SK-N-SH (cell line): ENCODE measurements around the gene MYEOV. TPM values are rescaled to one million over a fixed set of nuclear protein-coding genes. Genes with fewer than 3 reads are reported as not detected.

ENCODE experiments used
- CTCF ChIA-PET: fragments of 300-600, 350-600 bp; formaldehyde crosslinking; extraction: SDS; loops from one replicate; lab custom pipeline; 2021; lab: Yijun Ruan, JAX
- POLR2A ChIA-PET: fragments of 350-600 bp; sonication (Branson Sonifier 250); formaldehyde crosslinking; extraction: SDS; loops from one replicate; lab custom pipeline; 2020; ENCODE audit warnings: antibody characterized with exemption, inconsistent platforms; lab: Yijun Ruan, JAX
- DNase-seq: peaks from one replicate; pipeline ENCODE4 v3.0.0; 2012
- H2AFZ ChIP-seq: fragments of 200-600 bp; sonication (generic); 2 replicates; pipeline ENCODE4 v1.8.1; 2016; ENCODE audit warnings: antibody characterized with exemption, mild to moderate bottlenecking, low read depth
- H3F3A ChIP-seq: fragments of 200-600 bp; sonication (generic); replicated peaks from 2 replicates; pipeline ENCODE3; 2016; ENCODE audit warnings: antibody characterized with exemption, mild to moderate bottlenecking; ENCODE audit not compliant: insufficient read depth
- H3K27ac ChIP-seq, 2 experiments: fragments of 200-500 bp in 1 of 2; fragments of 200-600 bp in 1 of 2; sonication (Bioruptor generic) in 1 of 2; sonication (generic), shearing (Covaris generic) in 1 of 2; 2 replicates each; pipeline versions ENCODE4 v1.5.1 to v1.6.1; 2014 to 2016; ENCODE audit warnings: low read depth in 2 of 2, inconsistent platforms in 1 of 2, low read length in 1 of 2, mild to moderate bottlenecking in 1 of 2, mixed read lengths in 1 of 2
- H3K27me3 ChIP-seq: fragments of 200-600 bp; sonication (generic), shearing (Covaris generic); 2 replicates; pipeline ENCODE4 v1.6.1; 2016; ENCODE audit warnings: mixed run types; ENCODE audit not compliant: insufficient read depth
- H3K36me3 ChIP-seq, 2 experiments: fragments of 200-500 bp in 1 of 2; fragments of 200-600 bp in 1 of 2; sonication (Bioruptor generic) in 1 of 2; sonication (generic) in 1 of 2; replicated peaks in 1 of 2; 2 replicates each; pipeline versions ENCODE3 to v1.5.1; 2014 to 2016; ENCODE audit warnings: low read length in 1 of 2, mild to moderate bottlenecking in 1 of 2; ENCODE audit not compliant: insufficient read depth in 2 of 2, control insufficient read depth in 1 of 2
- H3K4me1 ChIP-seq, 2 experiments: fragments of 200-500 bp in 1 of 2; fragments of 200-600 bp in 1 of 2; sonication (Bioruptor generic) in 1 of 2; sonication (generic), shearing (Covaris generic) in 1 of 2; 2 replicates each; pipeline versions ENCODE4 v1.5.1 to v1.6.1; 2014 to 2016; ENCODE audit warnings: low read depth in 1 of 2, low read length in 1 of 2, mixed run types in 1 of 2; ENCODE audit not compliant: insufficient read depth in 2 of 2, control insufficient read depth in 1 of 2
- H3K4me2 ChIP-seq: fragments of 200-600 bp; sonication (generic), shearing (Covaris generic); 2 replicates; pipeline ENCODE4 v1.6.1; 2017; ENCODE audit warnings: mixed run types
- H3K4me3 ChIP-seq, 2 experiments: fragments of 200-500 bp in 1 of 2; fragments of 200-600 bp in 1 of 2; sonication (Bioruptor generic) in 1 of 2; sonication (generic), shearing (Covaris generic) in 1 of 2; 2 replicates each; pipeline versions ENCODE4 v1.5.1 to v1.8.1; 2014 to 2016; ENCODE audit warnings: low read depth in 2 of 2, inconsistent platforms in 1 of 2, low read length in 1 of 2, mild to moderate bottlenecking in 1 of 2, mixed read lengths in 1 of 2, moderate library complexity in 1 of 2
- H3K79me2 ChIP-seq: fragments of 200-600 bp; sonication (generic); 2 replicates; pipeline ENCODE4 v1.8.1; 2017; ENCODE audit warnings: mild to moderate bottlenecking; ENCODE audit not compliant: insufficient read depth
- H3K9ac ChIP-seq: fragments of 200-600 bp; sonication (generic); 2 replicates; pipeline ENCODE4 v1.6.1; 2017; ENCODE audit warnings: mixed run types
- H3K9me2 ChIP-seq: fragments of 200-600 bp; sonication (generic); 2 replicates; pipeline ENCODE4 v1.6.1; 2017; ENCODE audit warnings: mixed run types
- H3K9me3 ChIP-seq: fragments of 200-600 bp; sonication (generic); 2 replicates; pipeline ENCODE4 v1.6.1; 2017; ENCODE audit warnings: mixed run types, mild to moderate bottlenecking, moderate library complexity
- H4K20me1 ChIP-seq: fragments of 200-600 bp; sonication (generic); 2 replicates; pipeline ENCODE4 v1.6.1; 2017; ENCODE audit warnings: mild to moderate bottlenecking, mixed run types; ENCODE audit not compliant: insufficient read depth
- EP300 ChIP-seq, 2 experiments: IDR thresholded peaks; 2 replicates each; pipeline versions ENCODE4 v1.4.0 to v1.6.1; 2012; ENCODE audit warnings: borderline replicate concordance in 1 of 2, low read depth in 1 of 2, low read length in 1 of 2
- EZH2phosphoT487 ChIP-seq: fragments of 200-600 bp; sonication (generic); IDR thresholded peaks from 2 replicates; pipeline ENCODE4 v1.6.1; 2017; ENCODE audit warnings: low read depth, mixed run types, mild to moderate bottlenecking, antibody characterized with exemption, moderate library complexity, borderline replicate concordance
- FOXJ3 ChIP-seq: sonication (generic); formaldehyde crosslinking; IDR thresholded peaks from 2 replicates; pipeline ENCODE4 v1.5.1; 2020; ENCODE audit warnings: mild to moderate bottlenecking, missing genetic modification reagents
- GABPA ChIP-seq: IDR thresholded peaks from 2 replicates; pipeline ENCODE4 v1.4.0; 2012; ENCODE audit warnings: low read depth, mild to moderate bottlenecking
- GATA2 ChIP-seq: sonication (generic); formaldehyde crosslinking; IDR thresholded peaks from 2 replicates; pipeline ENCODE4 v1.5.0; 2020; ENCODE audit warnings: mild to moderate bottlenecking, missing genetic modification reagents
- JUND ChIP-seq: IDR thresholded peaks from 2 replicates; pipeline ENCODE4 v1.4.0; 2012
- MXI1 ChIP-seq: IDR thresholded peaks from 2 replicates; pipeline ENCODE4 v1.6.1; 2012; ENCODE audit warnings: mild to moderate bottlenecking, low read depth, low read length, improper control_type of control experiment
- NFIC ChIP-seq: IDR thresholded peaks from 2 replicates; pipeline ENCODE4 v1.4.0; 2012; ENCODE audit warnings: borderline replicate concordance
- NRF1 ChIP-seq: IDR thresholded peaks from 2 replicates; pipeline ENCODE4 v1.6.1; 2012; ENCODE audit warnings: low read depth, mild to moderate bottlenecking, low read length
- POLR2AphosphoS5 ChIP-seq: IDR thresholded peaks from 2 replicates; pipeline ENCODE4 v1.6.1; 2012; ENCODE audit warnings: low read depth, low read length
- RAD21 ChIP-seq: IDR thresholded peaks from 2 replicates; pipeline ENCODE4 v1.6.1; 2012; ENCODE audit warnings: mild to moderate bottlenecking, low read length
- RCOR1 ChIP-seq: fragments of 150-350 bp; IDR thresholded peaks from 2 replicates; pipeline ENCODE4 v1.6.1; 2017; ENCODE audit warnings: antibody characterized with exemption, low read length
- SIN3A ChIP-seq: IDR thresholded peaks from 2 replicates; pipeline ENCODE4 v1.6.1; 2012; ENCODE audit warnings: low read depth, mild to moderate bottlenecking, low read length, moderate library complexity, borderline replicate concordance
- SMC3 ChIP-seq: IDR thresholded peaks from 2 replicates; pipeline ENCODE4 v1.6.1; 2012; ENCODE audit warnings: low read depth, low read length, improper control_type of control experiment
- TAF1 ChIP-seq: IDR thresholded peaks from 2 replicates; pipeline ENCODE4 v1.6.1; 2012; ENCODE audit warnings: low read depth, mild to moderate bottlenecking, low read length, moderate library complexity, borderline replicate concordance
- TEAD4 ChIP-seq: IDR thresholded peaks from 2 replicates; pipeline ENCODE4 v1.4.0; 2012; ENCODE audit warnings: mild to moderate bottlenecking, borderline replicate concordance; ENCODE audit not compliant: insufficient read depth
- YY1 ChIP-seq: IDR thresholded peaks from 2 replicates; pipeline ENCODE4 v1.4.0; 2012; ENCODE audit warnings: low read depth, mild to moderate bottlenecking
- WGBS: methylation state at CpG from one replicate; pipeline ENCODE4 v1.1.6; 2017; ENCODE audit warnings: low lambda C conversion rate; 5-methylcytosine and 5-hydroxymethylcytosine counted together
- polyA plus RNA-seq, 3 experiments: library from polyadenylated mRNA; depleted of rRNA; stranded (reverse); fragments of >200 nt; gene quantifications; 2 replicates each; pipeline ENCODE4 v1.2.3, GENCODE V29; 2012
- TF ChIP-seq, protein P1 (sequence below): IDR thresholded peaks from 2 replicates; pipeline ENCODE4 v1.4.0; 2012; ENCODE audit warnings: low read depth, borderline replicate concordance
- TF ChIP-seq, protein P2 (sequence below): fragments of 200-600 bp; sonication (generic); IDR thresholded peaks from 2 replicates; pipeline ENCODE4 v1.6.1; 2017; ENCODE audit warnings: antibody characterized with exemption, mild to moderate bottlenecking, moderate library complexity
- TF ChIP-seq, protein P3 (sequence below): fragments of 150-350 bp; IDR thresholded peaks from 2 replicates; pipeline ENCODE4 v1.6.1; 2016; ENCODE audit warnings: mild to moderate bottlenecking, low read depth, low read length
- TF ChIP-seq, protein P4 (sequence below): IDR thresholded peaks from 2 replicates; pipeline ENCODE4; 2012

Gene MYEOV
- polyA plus RNA-seq, 1 of the 3 experiments (the other 2 are of a cell fraction) = 3.0 TPM

DNA sequence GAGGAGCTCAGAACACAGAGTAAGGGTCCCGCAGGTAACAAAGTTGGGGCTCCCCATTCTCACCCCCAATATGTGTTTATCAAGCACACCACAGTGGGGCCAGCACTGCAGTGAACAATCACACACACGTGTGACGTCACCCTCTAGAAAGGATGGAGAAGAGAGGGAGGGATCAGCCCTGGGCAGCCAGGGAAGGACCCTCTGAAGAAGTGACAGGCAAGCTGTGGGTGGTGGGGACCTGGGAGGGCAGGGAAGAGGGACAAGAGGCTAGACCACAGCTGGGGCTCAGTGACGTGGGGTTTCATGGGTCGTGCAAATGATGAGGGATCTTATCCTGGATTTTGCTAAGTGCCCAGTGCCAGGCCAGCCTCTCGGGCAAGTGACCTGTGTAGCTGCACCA lies 28.7 kb upstream of the MYEOV start:
- H3K9me2 ChIP-seq = no peaks in the 10 kb centered on the region
- no peaks in the 10 kb centered on the region for H3K27me3 ChIP-seq
- CTCF ChIA-PET = interaction anchor here (0.8 kb wide), 1 partner anchor 14 kb away, joined by 3 read pairs; no protein-coding TSS in a partner anchor
- H3K4me3 ChIP-seq = no peak overlapping the region
- no peak overlapping the region for H3K4me2 ChIP-seq
- H3K9me3 ChIP-seq = no peaks in the 10 kb centered on the region
- POLR2A ChIA-PET = interaction anchor here (0.7 kb wide), 1 partner anchor 43 kb away, joined by 5 read pairs; no protein-coding TSS in a partner anchor
- no peak overlapping the region for H2AFZ ChIP-seq
- H3K4me1 ChIP-seq = peaks cover 0 to 4% of the 10 kb centered on the region in 2 experiments; a peak in 1 of 4 replicates
- no peak overlapping the region for H3K27ac ChIP-seq
- no peaks in the 10 kb centered on the region for H4K20me1 ChIP-seq
- H3K9ac ChIP-seq = no peak overlapping the region
- no peak for TF ChIP-seq RAD21
- no peak for TF ChIP-seq GABPA
- no peak for TF ChIP-seq SMC3
- no peak for TF ChIP-seq SIN3A
- TF ChIP-seq, protein P1, sequence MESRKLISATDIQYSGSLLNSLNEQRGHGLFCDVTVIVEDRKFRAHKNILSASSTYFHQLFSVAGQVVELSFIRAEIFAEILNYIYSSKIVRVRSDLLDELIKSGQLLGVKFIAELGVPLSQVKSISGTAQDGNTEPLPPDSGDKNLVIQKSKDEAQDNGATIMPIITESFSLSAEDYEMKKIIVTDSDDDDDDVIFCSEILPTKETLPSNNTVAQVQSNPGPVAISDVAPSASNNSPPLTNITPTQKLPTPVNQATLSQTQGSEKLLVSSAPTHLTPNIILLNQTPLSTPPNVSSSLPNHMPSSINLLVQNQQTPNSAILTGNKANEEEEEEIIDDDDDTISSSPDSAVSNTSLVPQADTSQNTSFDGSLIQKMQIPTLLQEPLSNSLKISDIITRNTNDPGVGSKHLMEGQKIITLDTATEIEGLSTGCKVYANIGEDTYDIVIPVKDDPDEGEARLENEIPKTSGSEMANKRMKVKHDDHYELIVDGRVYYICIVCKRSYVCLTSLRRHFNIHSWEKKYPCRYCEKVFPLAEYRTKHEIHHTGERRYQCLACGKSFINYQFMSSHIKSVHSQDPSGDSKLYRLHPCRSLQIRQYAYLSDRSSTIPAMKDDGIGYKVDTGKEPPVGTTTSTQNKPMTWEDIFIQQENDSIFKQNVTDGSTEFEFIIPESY = no peak
- TF ChIP-seq TEAD4 = no peak
- no peak for TF ChIP-seq NRF1
- TF ChIP-seq RCOR1 = no peak
- TF ChIP-seq, protein P2, sequence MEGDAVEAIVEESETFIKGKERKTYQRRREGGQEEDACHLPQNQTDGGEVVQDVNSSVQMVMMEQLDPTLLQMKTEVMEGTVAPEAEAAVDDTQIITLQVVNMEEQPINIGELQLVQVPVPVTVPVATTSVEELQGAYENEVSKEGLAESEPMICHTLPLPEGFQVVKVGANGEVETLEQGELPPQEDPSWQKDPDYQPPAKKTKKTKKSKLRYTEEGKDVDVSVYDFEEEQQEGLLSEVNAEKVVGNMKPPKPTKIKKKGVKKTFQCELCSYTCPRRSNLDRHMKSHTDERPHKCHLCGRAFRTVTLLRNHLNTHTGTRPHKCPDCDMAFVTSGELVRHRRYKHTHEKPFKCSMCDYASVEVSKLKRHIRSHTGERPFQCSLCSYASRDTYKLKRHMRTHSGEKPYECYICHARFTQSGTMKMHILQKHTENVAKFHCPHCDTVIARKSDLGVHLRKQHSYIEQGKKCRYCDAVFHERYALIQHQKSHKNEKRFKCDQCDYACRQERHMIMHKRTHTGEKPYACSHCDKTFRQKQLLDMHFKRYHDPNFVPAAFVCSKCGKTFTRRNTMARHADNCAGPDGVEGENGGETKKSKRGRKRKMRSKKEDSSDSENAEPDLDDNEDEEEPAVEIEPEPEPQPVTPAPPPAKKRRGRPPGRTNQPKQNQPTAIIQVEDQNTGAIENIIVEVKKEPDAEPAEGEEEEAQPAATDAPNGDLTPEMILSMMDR = no peak
- TF ChIP-seq POLR2AphosphoS5 = no peak
- TF ChIP-seq FOXJ3 (CRISPR knock-in tag) = no peak
- no peak for TF ChIP-seq NFIC
- H3K36me3 ChIP-seq = no peaks in the 10 kb centered on the region
- no peaks in the 10 kb centered on the region for H3F3A ChIP-seq
- no peaks in the 10 kb centered on the region for H3K79me2 ChIP-seq
- WGBS = 73% methylated on average over 5 of the region's 6 CpGs
- no peak for DNase-seq

DNA sequence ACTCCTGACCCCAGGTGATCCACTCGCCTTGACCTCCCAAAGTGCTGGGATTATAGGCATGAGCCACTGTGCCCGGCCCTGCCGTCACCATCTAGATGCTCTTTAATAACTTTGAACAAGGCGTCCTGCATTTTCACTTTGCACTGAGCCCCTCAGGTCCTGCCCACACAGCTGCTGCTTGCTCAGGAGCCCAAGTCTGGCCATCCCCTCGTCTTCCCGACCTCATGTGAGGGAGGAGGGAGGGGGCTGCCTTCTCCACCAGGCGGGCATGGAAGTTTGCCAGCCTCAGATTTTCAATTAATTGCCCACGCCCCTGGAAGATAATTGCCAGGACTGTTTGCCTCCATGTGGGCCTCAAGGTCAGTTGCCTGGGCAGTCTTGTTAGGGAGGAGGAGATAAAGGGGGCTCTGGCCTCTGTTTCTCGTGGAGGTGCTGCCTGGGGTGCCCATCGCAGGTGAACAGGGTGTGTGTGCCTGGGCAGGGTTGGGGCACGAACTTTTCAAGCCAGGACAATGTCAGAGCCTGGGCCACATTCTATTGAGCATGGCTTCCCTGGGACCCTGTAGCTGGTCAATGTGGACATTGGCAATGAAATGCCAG lies 27.9 kb upstream of the MYEOV start:
- H3K9me2 ChIP-seq = no peaks in the 10 kb centered on the region
- CTCF ChIA-PET = no interaction called here
- POLR2A ChIA-PET = interaction anchor here (0.7 kb wide), 1 partner anchor 42 kb away, joined by 5 read pairs; no protein-coding TSS in a partner anchor
- TF ChIP-seq EP300 (IDR thresholded peaks at IDR 0.05; ENCODE audit: borderline replicate concordance in 1 of 2, low read depth in 1 of 2, low read length in 1 of 2) (no peak), EZH2phosphoT487 (no peak), TAF1 (no peak), RAD21 (no peak), MXI1 (no peak), SIN3A (no peak), GATA2 (CRISPR knock-in tag) (no peak), JUND (no peak), NFIC (no peak), TEAD4 (no peak), YY1 (no peak)
- TF ChIP-seq, protein P3, sequence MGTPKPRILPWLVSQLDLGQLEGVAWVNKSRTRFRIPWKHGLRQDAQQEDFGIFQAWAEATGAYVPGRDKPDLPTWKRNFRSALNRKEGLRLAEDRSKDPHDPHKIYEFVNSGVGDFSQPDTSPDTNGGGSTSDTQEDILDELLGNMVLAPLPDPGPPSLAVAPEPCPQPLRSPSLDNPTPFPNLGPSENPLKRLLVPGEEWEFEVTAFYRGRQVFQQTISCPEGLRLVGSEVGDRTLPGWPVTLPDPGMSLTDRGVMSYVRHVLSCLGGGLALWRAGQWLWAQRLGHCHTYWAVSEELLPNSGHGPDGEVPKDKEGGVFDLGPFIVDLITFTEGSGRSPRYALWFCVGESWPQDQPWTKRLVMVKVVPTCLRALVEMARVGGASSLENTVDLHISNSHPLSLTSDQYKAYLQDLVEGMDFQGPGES = no peak
- TF ChIP-seq, protein P4, sequence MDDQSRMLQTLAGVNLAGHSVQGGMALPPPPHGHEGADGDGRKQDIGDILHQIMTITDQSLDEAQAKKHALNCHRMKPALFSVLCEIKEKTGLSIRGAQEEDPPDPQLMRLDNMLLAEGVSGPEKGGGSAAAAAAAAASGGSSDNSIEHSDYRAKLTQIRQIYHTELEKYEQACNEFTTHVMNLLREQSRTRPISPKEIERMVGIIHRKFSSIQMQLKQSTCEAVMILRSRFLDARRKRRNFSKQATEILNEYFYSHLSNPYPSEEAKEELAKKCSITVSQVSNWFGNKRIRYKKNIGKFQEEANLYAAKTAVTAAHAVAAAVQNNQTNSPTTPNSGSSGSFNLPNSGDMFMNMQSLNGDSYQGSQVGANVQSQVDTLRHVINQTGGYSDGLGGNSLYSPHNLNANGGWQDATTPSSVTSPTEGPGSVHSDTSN = no peak

More for the DNA sequence above, 27.9 kb upstream of the MYEOV start:
- WGBS = 45% methylated on average over 8 of the region's 11 CpGs
- Histone ChIP-seq H3K9me3 (no peaks in the 10 kb centered on the region), H2AFZ (no peak overlapping the region), H3K4me2 (no peak overlapping the region), H3K4me1 (peaks cover 0 to 4% of the 10 kb centered on the region in 2 experiments; a peak in 1 of 4 replicates), H3K9ac (no peak overlapping the region), H3F3A (no peaks in the 10 kb centered on the region), H3K79me2 (no peaks in the 10 kb centered on the region), H3K4me3 (no peak overlapping the region), H3K36me3 (no peaks in the 10 kb centered on the region), H3K27ac (no peak overlapping the region), H3K27me3 (no peaks in the 10 kb centered on the region), H4K20me1 (no peaks in the 10 kb centered on the region)
- no peak for DNase-seq
